Measurements from ENCODE around the gene UPP2.

GRCh38 chr2:158181171-158181570 lies 79.5 kb downstream of the UPP2 start:
- TF ChIP-seq CTCF (IDR thresholded peaks at IDR 0.05; ENCODE audit: low read depth, low read length, missing input control): no peak
- no peak for TF ChIP-seq ATF3 (IDR thresholded peaks at IDR 0.05)
